Measurements from ENCODE around the gene GTF3C6.

GRCh38 chr6:110971468-110971867, 13.0 kb downstream of the GTF3C6 start:
- TF ChIP-seq EHMT2 (IDR thresholded peaks at IDR 0.05; ENCODE audit: low read depth) (no peak), CTCF (IDR thresholded peaks at IDR 0.05) (no peak), PHF8 (IDR thresholded peaks at IDR 0.05; ENCODE audit: borderline replicate concordance, low read depth) (no peak), POLR2A (IDR thresholded peaks at IDR 0.05; ENCODE audit: low read length) (no peak)
- TF ChIP-seq, protein P1, sequence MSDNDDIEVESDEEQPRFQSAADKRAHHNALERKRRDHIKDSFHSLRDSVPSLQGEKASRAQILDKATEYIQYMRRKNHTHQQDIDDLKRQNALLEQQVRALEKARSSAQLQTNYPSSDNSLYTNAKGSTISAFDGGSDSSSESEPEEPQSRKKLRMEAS (IDR thresholded peaks at IDR 0.05): no peak
